CD4-positive, alpha-beta T cell (primary cell): Measurements from ENCODE around the gene SERPINE1. TPM values are rescaled to one million over a fixed set of nuclear protein-coding genes. Genes with fewer than 3 reads are reported as not detected.
"Not testable (repeated sequence)": the region's sequence is repeated elsewhere in the genome, so short reads cannot be mapped to it uniquely, and the experiment has no call there.

Experiments
- ATAC-seq: fragments of 200-7000 bp; cut with Tn5 transposase; one replicate; pipeline ENCODE4 v1.10.0; 2022; ENCODE audit warnings: mild to moderate bottlenecking; ENCODE audit not compliant: poor library complexity
- CTCF ChIA-PET: fragments of 350-600 bp; sonication (Branson Sonifier 250); formaldehyde crosslinking; loops from one replicate; lab custom pipeline; 2021; ENCODE audit warnings: antibody characterized with exemption, inconsistent platforms; lab: Charles Lee
- POLR2A ChIA-PET: fragments of 350-600 bp; sonication (Branson Sonifier 250); formaldehyde crosslinking; loops from one replicate; lab custom pipeline; 2021; ENCODE audit warnings: antibody characterized with exemption, inconsistent platforms; lab: Charles Lee
- DNase-seq, 14 experiments: peaks; one replicate each; pipeline ENCODE4 v3.0.0-alpha.2; 2013 to 2020; ENCODE audit warnings: mixed read lengths in 2 of 14
- H3K27ac ChIP-seq, 2 donors: one replicate each; pipeline versions ENCODE4 v1.5.1 to v1.7.0; 2013; ENCODE audit warnings: low read length in 2 of 2, low read depth in 1 of 2, mild to moderate bottlenecking in 1 of 2
- H3K27me3 ChIP-seq, 2 experiments: 1 replicate in 1 of 2; 2 replicates in 1 of 2; pipeline versions ENCODE4 v1.6.1 to v1.7.0; 2013; ENCODE audit warnings: low read length in 2 of 2, control low read depth in 1 of 2, mild to moderate bottlenecking in 1 of 2, moderate library complexity in 1 of 2; ENCODE audit not compliant: insufficient read depth in 2 of 2, control insufficient read depth in 1 of 2
- H3K36me3 ChIP-seq: one replicate; pipeline ENCODE4 v1.6.1; 2013; ENCODE audit warnings: low read length, control low read depth; ENCODE audit not compliant: insufficient read depth
- H3K4me1 ChIP-seq: one replicate; pipeline ENCODE4 v1.6.1; 2013; ENCODE audit warnings: low read length, control low read depth; ENCODE audit not compliant: insufficient read depth
- H3K4me3 ChIP-seq: one replicate; pipeline ENCODE4 v1.5.1; 2013; ENCODE audit warnings: mild to moderate bottlenecking, low read length, moderate library complexity
- H3K9me3 ChIP-seq, 2 experiments: 1 replicate in 1 of 2; 2 replicates in 1 of 2; pipeline versions ENCODE4 v1.6.1 to v1.7.0; 2013; ENCODE audit warnings: low read length in 2 of 2, mild to moderate bottlenecking in 2 of 2, control low read depth in 1 of 2, moderate library complexity in 1 of 2; ENCODE audit not compliant: control insufficient read depth in 1 of 2, insufficient read depth in 1 of 2
- H3K27ac Mint-ChIP-seq: one replicate; pipeline ENCODE4 v1.8.0; 2020; ENCODE audit warnings: mixed read lengths
- H3K27me3 Mint-ChIP-seq: one replicate; pipeline ENCODE4 v1.8.0; 2021; ENCODE audit warnings: mixed read lengths
- H3K36me3 Mint-ChIP-seq: one replicate; pipeline ENCODE4 v1.8.0; 2021; ENCODE audit warnings: low read depth, mixed read lengths
- H3K4me1 Mint-ChIP-seq: one replicate; pipeline ENCODE4 v1.8.0; 2021; ENCODE audit warnings: low read depth, mixed read lengths
- H3K4me3 Mint-ChIP-seq: one replicate; pipeline ENCODE4 v1.8.0; 2020; ENCODE audit warnings: mild to moderate bottlenecking, mixed read lengths
- H3K9me3 Mint-ChIP-seq: one replicate; pipeline ENCODE4 v1.8.0; 2020; ENCODE audit warnings: mixed read lengths
- intact Hi-C, 2 experiments: fragments of 100-400 bp; cut with DNase I in 1 of 2; cut with micrococcal nuclease in 1 of 2; formaldehyde crosslinking; loops; one replicate each; pipeline versions ENCODE4 v1.15.1 to v1.9.0; 2023 to 2025; cut with DNase I, micrococcal nuclease
- total RNA-seq, 174 experiments: library from RNA in 2 of 174; stranded (reverse) in 2 of 174; gene quantifications; one replicate each; pipeline ENCODE4 v1.2.3 and lab custom pipeline; 2021 to 2026
- TF ChIP-seq, protein P1 (sequence below): fragments of 200-600 bp; IDR thresholded peaks from one replicate; pipeline ENCODE4 v1.8.0; 2022; ENCODE audit warnings: antibody characterized with exemption, mild to moderate bottlenecking

The SERPINE1 gene
- total RNA-seq, 2 experiments from 2014 or later, result 0.11 TPM; not detected in 1

DNA sequence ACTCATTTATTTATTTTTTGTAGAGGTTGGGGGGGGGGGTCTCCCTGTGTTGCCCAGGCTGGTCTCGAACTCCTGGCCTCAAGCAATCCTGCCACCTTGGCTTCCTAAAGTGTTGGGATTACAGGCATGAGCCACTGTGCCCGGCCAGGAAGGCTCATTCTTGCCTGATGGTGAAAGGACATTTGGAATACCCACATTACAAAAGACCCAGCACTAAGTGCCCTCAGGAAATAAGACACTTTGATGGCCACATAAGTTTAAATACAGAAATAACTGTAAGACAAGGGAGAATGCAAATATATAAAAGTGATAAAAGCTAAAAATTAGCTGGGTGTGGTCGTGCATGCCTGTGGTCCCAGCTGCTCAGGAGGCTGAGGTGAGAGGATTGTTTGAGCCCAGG lies 8.0 kb upstream of the SERPINE1 start:
- peaks cover 16 to 17% of the 10 kb centered on the region in 2 experiments for H3K27me3 ChIP-seq
- ChIA-PET POLR2A (no interaction called here), CTCF (no interaction called here)
- H3K9me3 Mint-ChIP-seq, result no peaks in the 10 kb centered on the region
- H3K9me3 ChIP-seq, result peaks cover 0 to 4% of the 10 kb centered on the region in 2 experiments
- DNase-seq (no peak), ATAC-seq (no peak)
- no peak overlapping the region for H3K27ac ChIP-seq
- no peaks in the 10 kb centered on the region for H3K36me3 ChIP-seq
- no peaks in the 10 kb centered on the region for H3K4me1 Mint-ChIP-seq
- H3K4me3 ChIP-seq, result no peak overlapping the region
- no peak overlapping the region for H3K27ac Mint-ChIP-seq
- H3K36me3 Mint-ChIP-seq, result no peaks in the 10 kb centered on the region
- H3K27me3 Mint-ChIP-seq, result peaks cover 45% of the 10 kb centered on the region
- intact Hi-C loops, result no loop called here
- peaks cover 4% of the 10 kb centered on the region for H3K4me1 ChIP-seq
- TF ChIP-seq, protein P1, sequence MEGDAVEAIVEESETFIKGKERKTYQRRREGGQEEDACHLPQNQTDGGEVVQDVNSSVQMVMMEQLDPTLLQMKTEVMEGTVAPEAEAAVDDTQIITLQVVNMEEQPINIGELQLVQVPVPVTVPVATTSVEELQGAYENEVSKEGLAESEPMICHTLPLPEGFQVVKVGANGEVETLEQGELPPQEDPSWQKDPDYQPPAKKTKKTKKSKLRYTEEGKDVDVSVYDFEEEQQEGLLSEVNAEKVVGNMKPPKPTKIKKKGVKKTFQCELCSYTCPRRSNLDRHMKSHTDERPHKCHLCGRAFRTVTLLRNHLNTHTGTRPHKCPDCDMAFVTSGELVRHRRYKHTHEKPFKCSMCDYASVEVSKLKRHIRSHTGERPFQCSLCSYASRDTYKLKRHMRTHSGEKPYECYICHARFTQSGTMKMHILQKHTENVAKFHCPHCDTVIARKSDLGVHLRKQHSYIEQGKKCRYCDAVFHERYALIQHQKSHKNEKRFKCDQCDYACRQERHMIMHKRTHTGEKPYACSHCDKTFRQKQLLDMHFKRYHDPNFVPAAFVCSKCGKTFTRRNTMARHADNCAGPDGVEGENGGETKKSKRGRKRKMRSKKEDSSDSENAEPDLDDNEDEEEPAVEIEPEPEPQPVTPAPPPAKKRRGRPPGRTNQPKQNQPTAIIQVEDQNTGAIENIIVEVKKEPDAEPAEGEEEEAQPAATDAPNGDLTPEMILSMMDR, result no peak
- H3K4me3 Mint-ChIP-seq, result no peak overlapping the region

DNA sequence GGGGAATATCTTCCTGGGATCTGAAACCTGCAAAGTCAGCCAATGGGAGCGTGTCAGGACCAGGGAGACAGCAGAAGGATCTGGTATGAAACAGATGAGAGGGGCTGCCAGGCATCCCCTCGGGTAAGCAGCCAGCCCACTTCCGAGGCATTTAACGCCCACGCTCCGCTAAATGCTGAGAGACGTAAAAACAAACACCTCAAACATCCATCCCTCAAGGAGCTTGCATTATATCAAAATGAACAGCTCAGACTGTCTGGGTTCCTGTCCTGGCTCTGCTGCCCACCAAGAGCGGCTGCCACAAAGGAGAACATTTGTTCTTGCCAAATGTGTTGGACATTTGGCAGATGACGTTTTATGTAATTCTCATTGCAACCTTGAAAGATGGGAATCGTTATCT lies 7.0 kb upstream of the SERPINE1 start:
- Histone ChIP-seq H3K36me3 (no peaks in the 10 kb centered on the region), H3K27me3 (peaks cover 20 to 22% of the 10 kb centered on the region in 2 experiments), H3K9me3 (peaks cover 0 to 4% of the 10 kb centered on the region in 2 experiments), H3K4me3 (no peak overlapping the region), H3K4me1 (peaks cover 12% of the 10 kb centered on the region), H3K27ac (no peak overlapping the region)
- TF ChIP-seq, protein P1, result no peak
- no peak overlapping the region for H3K27ac Mint-ChIP-seq
- no peaks in the 10 kb centered on the region for H3K36me3 Mint-ChIP-seq
- DNase-seq (no peak), ATAC-seq (no peak)
- no peak overlapping the region for H3K4me3 Mint-ChIP-seq
- intact Hi-C loops, result no loop called here
- ChIA-PET POLR2A (no interaction called here), CTCF (interaction anchor here (0.6 kb wide), 1 partner anchor 95 kb away, joined by 4 read pairs; no protein-coding TSS in a partner anchor)
- H3K4me1 Mint-ChIP-seq, result peaks cover 6% of the 10 kb centered on the region
- H3K9me3 Mint-ChIP-seq, result no peaks in the 10 kb centered on the region
- peaks cover 51% of the 10 kb centered on the region for H3K27me3 Mint-ChIP-seq

DNA sequence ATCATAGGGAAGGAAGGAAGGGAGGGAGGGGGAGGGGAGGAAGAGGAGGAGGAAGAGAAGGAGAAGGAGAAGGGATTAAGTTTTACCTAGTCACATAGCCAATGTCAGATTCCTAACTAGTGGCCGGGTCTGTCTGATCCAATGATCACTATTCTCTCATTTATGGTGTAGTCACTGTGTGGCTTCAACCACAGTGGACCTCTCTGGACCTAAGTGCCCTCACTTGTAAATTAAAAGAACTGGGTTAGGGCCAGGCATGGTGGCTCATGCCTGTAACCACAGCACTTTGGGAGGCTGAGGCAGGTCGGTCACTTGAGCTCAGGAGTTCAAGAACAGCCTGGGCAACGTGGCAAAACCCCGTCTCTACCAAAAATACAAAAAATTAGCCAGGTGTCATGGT lies 6.6 kb upstream of the SERPINE1 start:
- H3K9me3 Mint-ChIP-seq, result no peaks in the 10 kb centered on the region
- Histone ChIP-seq H3K36me3 (no peaks in the 10 kb centered on the region), H3K4me3 (no peak overlapping the region), H3K4me1 (peaks cover 14% of the 10 kb centered on the region), H3K27ac (no peak overlapping the region), H3K9me3 (peaks cover 0 to 3% of the 10 kb centered on the region in 2 experiments), H3K27me3 (peaks cover 24 to 27% of the 10 kb centered on the region in 2 experiments)
- ATAC-seq (no peak), DNase-seq (no peak)
- intact Hi-C loops, result no loop called here
- H3K36me3 Mint-ChIP-seq, result no peaks in the 10 kb centered on the region
- CTCF ChIA-PET, result no interaction called here
- peaks cover 7% of the 10 kb centered on the region for H3K4me1 Mint-ChIP-seq
- TF ChIP-seq, protein P1, result no peak
- POLR2A ChIA-PET, result no interaction called here
- peaks cover 55% of the 10 kb centered on the region for H3K27me3 Mint-ChIP-seq
- no peak overlapping the region for H3K4me3 Mint-ChIP-seq
- no peak overlapping the region for H3K27ac Mint-ChIP-seq

DNA sequence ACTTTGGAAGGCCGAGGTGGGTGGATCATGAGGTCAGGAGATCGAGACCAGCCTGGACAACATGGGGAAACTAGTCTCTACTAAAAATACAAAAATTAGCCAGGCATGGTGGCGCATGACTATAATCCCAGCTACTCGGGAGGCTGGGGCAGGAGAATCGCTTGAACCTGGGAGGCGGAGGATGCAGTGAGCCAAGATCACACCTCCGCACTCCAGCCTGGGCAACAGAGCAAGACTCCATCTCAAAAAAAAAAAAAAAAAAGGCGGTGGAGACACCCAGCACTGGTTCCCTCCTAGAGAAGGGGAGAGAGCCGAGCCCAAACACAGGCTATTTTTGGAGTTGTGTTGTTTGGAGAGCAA lies 5.3 kb upstream of the SERPINE1 start:
- DNase-seq, H3K36me3 Mint-ChIP-seq, POLR2A ChIA-PET, intact Hi-C loops, H3K27ac ChIP-seq, H3K36me3 ChIP-seq, H3K9me3 Mint-ChIP-seq, CTCF ChIA-PET, H3K9me3 ChIP-seq, H3K27ac Mint-ChIP-seq, ATAC-seq, H3K4me3 ChIP-seq, H3K4me3 Mint-ChIP-seq: not testable (repeated sequence)
- H3K27me3 ChIP-seq, result peaks cover 29 to 32% of the 10 kb centered on the region in 2 experiments
- Mint-ChIP-seq H3K4me1 (peaks cover 15% of the 10 kb centered on the region), H3K27me3 (peaks cover 65% of the 10 kb centered on the region)
- peaks cover 22% of the 10 kb centered on the region for H3K4me1 ChIP-seq
